Measurements from ENCODE around the gene AREL1. TPM values are rescaled to one million over a fixed set of nuclear protein-coding genes. Genes with fewer than 3 reads are reported as not detected.

Gene AREL1
- total RNA-seq, 1 experiment from 2014 or later, result 18.5 TPM

DNA sequence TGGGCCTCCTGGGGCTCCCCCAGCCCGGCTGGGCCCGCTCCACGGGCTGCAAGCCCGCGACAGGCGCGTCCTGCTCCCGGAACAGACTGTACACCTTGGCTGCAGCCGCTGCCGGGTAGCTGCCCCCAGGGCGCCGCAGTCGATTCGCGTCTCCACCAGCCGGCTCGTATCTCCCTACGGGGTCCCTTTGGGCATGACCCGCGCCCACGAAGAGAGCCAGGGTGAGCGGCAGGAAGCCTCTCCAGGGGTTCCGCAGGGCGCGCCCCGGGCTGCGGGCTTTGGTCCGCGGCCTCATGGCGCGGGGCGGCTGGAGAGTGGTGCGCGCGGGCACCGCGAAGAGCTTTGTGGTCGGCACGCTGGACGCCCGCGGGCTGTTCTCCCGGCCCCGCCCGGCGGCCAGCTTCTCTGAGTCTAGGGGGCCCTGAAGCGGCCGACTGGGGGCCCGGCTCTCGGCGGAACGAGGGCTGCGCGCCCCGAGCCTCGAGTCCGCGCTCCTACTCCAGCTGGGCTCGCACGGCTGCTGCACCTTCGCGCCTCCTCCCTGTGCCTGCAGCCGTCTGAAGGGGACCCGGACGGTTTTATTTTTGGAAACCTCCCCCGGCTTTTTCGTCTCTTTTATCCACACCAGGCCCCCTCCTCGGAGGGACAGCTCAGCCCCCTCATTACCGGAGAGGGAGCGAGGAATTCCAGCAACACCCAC is 101.1 kb downstream of the AREL1 start, which contains the start of gene LTBP2:
Gene LTBP2 (minus strand): TSS at position 588 of the 700 bp plus-strand sequence. CDS start 293 bp downstream, at position 295.
- no peak for DNase-seq (ENCODE audit: low spot score)

Small RNA genes lying within 50 kb of the gene (small RNA-seq; reads per million reads assigned to genes)
- gene RF00409, result not detected

Other genes starting within 250 kb of the AREL1 start
- 108 and 141 TPM in 2 replicates for gene NPC2, start 219.8 kb downstream of the AREL1 start, total RNA-seq (2014; rRNA removed; shearing (Covaris generic))
- gene ISCA2, start 219.3 kb downstream of the AREL1 start, total RNA-seq (2014; rRNA removed; shearing (Covaris generic)), result 12.7 and 16.3 TPM in 2 replicates
- gene LTBP2, start 100.8 kb downstream of the AREL1 start, total RNA-seq (2014; rRNA removed; shearing (Covaris generic)), result 0.31 and 2.6 TPM in 2 replicates
- 7.4 and 11.2 TPM in 2 replicates for gene FCF1, start 64 bp upstream of the AREL1 start, total RNA-seq (2014; rRNA removed; shearing (Covaris generic))
- gene YLPM1, start 50.2 kb upstream of the AREL1 start, total RNA-seq (2014; rRNA removed; shearing (Covaris generic)), result 6.8 and 9.1 TPM in 2 replicates
- not detected in 2 replicates for gene PROX2, start 163.1 kb upstream of the AREL1 start, total RNA-seq (2014; rRNA removed; shearing (Covaris generic))
- gene DLST, start 168.8 kb upstream of the AREL1 start, total RNA-seq (2014; rRNA removed; shearing (Covaris generic)), result 31.9 and 35.2 TPM in 2 replicates
- gene RPS6KL1, start 210.2 kb upstream of the AREL1 start, total RNA-seq (2014; rRNA removed; shearing (Covaris generic)), result 9.4 and 17.4 TPM in 2 replicates
- gene PGF, start 242.5 kb upstream of the AREL1 start, total RNA-seq (2014; rRNA removed; shearing (Covaris generic)), result 1.5 and 1.8 TPM in 2 replicates